Endothelial cell of umbilical vein (primary cell): ENCODE measurements around the gene CHRM4. TPM values are rescaled to one million over a fixed set of nuclear protein-coding genes. Genes with fewer than 3 reads are reported as not detected.
A peak's percentile ranks its signal among the peaks of the same experiment; 100 is the strongest.

Experiments used
- BruUV-seq: library from RNA; stranded (reverse); fragments of 400-500 nt; replicated peaks from 2 replicates; lab custom pipeline; 2021; lab: Mats Ljungman, UMichigan
- CTCF ChIA-PET: fragments of 300-600, 350-600 bp; sonication (Branson Sonifier 250); formaldehyde crosslinking; loops from one replicate; lab custom pipeline; 2021; ENCODE audit warnings: antibody characterized with exemption, inconsistent platforms; lab: Charles Lee
- POLR2A ChIA-PET: fragments of 300-600, 350-600 bp; sonication (Branson Sonifier 250); formaldehyde crosslinking; loops from one replicate; lab custom pipeline; 2021; ENCODE audit warnings: antibody characterized with exemption, inconsistent platforms; lab: Charles Lee
- DNase-seq: peaks from one replicate; pipeline ENCODE4 v3.0.0-alpha.2; 2011; ENCODE audit warnings: low read depth, low spot score
- FAIRE-seq: peaks from 2 replicates; lab custom pipeline; 2011; peaks lifted over from hg19 to GRCh38; lab: Jason Lieb, UNC
- H2AFZ ChIP-seq: 2 replicates; pipeline ENCODE4 v1.6.0; 2012; ENCODE audit warnings: low read depth, low read length, control low read depth, inconsistent platforms
- H3K27ac ChIP-seq: 2 replicates; pipeline ENCODE4 v1.5.1; 2011; ENCODE audit warnings: low read depth, mild to moderate bottlenecking, control low read depth, low read length, moderate library complexity; ENCODE audit not compliant: insufficient read depth
- H3K27me3 ChIP-seq, 2 experiments: 2 replicates each; pipeline versions ENCODE4 v1.6.0 to v1.6.1; 2011; ENCODE audit warnings: low read length in 2 of 2, mixed read lengths in 1 of 2; ENCODE audit not compliant: control insufficient read depth in 2 of 2, insufficient read depth in 2 of 2
- H3K36me3 ChIP-seq, 2 experiments: 2 replicates in 1 of 2; 3 replicates in 1 of 2; pipeline ENCODE4 v1.5.1; 2011; ENCODE audit warnings: low read length in 2 of 2, mild to moderate bottlenecking in 1 of 2, moderate library complexity in 1 of 2; ENCODE audit not compliant: control insufficient read depth in 2 of 2, insufficient read depth in 2 of 2; ENCODE audit errors: extremely low read depth in 1 of 2
- H3K4me1 ChIP-seq: 3 replicates; pipeline ENCODE4 v1.5.1; 2011; ENCODE audit warnings: mild to moderate bottlenecking, low read length; ENCODE audit not compliant: control insufficient read depth, insufficient read depth; ENCODE audit errors: extremely low read depth
- H3K4me2 ChIP-seq: 2 replicates; pipeline ENCODE4 v1.6.1; 2011; ENCODE audit warnings: low read length, control low read depth, mixed read lengths; ENCODE audit not compliant: insufficient read depth
- H3K4me3 ChIP-seq, 3 experiments: fragments of 200-600 bp in 1 of 3; sonication (generic), shearing (Covaris generic) in 1 of 3; replicated peaks in 1 of 3; 2 replicates each; pipeline ENCODE4 v1.5.1; 2011 to 2016; ENCODE audit warnings: control low read depth in 3 of 3, low read length in 3 of 3, mild to moderate bottlenecking in 2 of 3, inconsistent platforms in 1 of 3, low read depth in 1 of 3, moderate library complexity in 1 of 3; ENCODE audit not compliant: insufficient read depth in 1 of 3
- H3K79me2 ChIP-seq: 2 replicates; pipeline ENCODE4 v1.6.0; 2012; ENCODE audit warnings: low read length, inconsistent platforms; ENCODE audit not compliant: control insufficient read depth, insufficient read depth
- H3K9ac ChIP-seq: replicated peaks from 2 replicates; pipeline ENCODE3; 2011; ENCODE audit warnings: low read length, control low read depth; ENCODE audit not compliant: insufficient read depth; ENCODE audit errors: extremely low read depth
- H3K9me1 ChIP-seq: replicated peaks from 3 replicates; pipeline ENCODE4 v1.6.0; 2011; ENCODE audit warnings: mild to moderate bottlenecking, low read length; ENCODE audit not compliant: control insufficient read depth, insufficient read depth; ENCODE audit errors: extremely low read depth
- H3K9me3 ChIP-seq: replicated peaks from 2 replicates; pipeline ENCODE4 v1.5.1; 2012; ENCODE audit warnings: low read length, inconsistent platforms; ENCODE audit not compliant: control insufficient read depth, insufficient read depth
- H4K20me1 ChIP-seq: replicated peaks from 2 replicates; pipeline ENCODE3; 2011; ENCODE audit warnings: mild to moderate bottlenecking, low read length; ENCODE audit not compliant: control insufficient read depth, insufficient read depth; ENCODE audit errors: extremely low read depth
- MYC ChIP-seq: IDR thresholded peaks from one replicate; pipeline ENCODE4 v1.6.1; 2011; ENCODE audit warnings: mild to moderate bottlenecking, low read depth, low read length
- dilution Hi-C: fragments of 300-500 bp; cut with MboI; formaldehyde crosslinking; loops from one replicate; pipeline ENCODE4 v1.15.0; 2019; ENCODE audit warnings: low sequenced_read_pairs; ENCODE audit not compliant: extremely low pct_ligation_motif_present
- intact Hi-C: fragments of 100-400 bp; cut with micrococcal nuclease; formaldehyde crosslinking; loops from one replicate; pipeline ENCODE4 v1.10.0; 2022
- polyA plus RNA-seq, 4 experiments: library from polyadenylated mRNA; depleted of rRNA in 3 of 4; stranded (reverse) in 3 of 4; unstranded in 1 of 4; fragments of >200 nt; gene quantifications; 2 replicates each; pipeline versions ENCODE4 v1.2.1 to v1.2.3, GENCODE V29; 2011 to 2012; ENCODE audit warnings: missing spikeins in 1 of 4
- total RNA-seq: library from RNA; stranded (reverse); gene quantifications from 2 replicates; pipeline ENCODE4 v1.2.3, GENCODE V29; 2021
- TF ChIP-seq, protein P1 (sequence below), 2 donors: IDR thresholded peaks; 1 replicate in 1 of 2; 2 replicates in 1 of 2; pipeline ENCODE4 v1.5.1; 2011; ENCODE audit warnings: low read length in 2 of 2, mild to moderate bottlenecking in 2 of 2, moderate library complexity in 2 of 2, control low read depth in 1 of 2, inconsistent platforms in 1 of 2, low read depth in 1 of 2; ENCODE audit not compliant: insufficient read depth in 1 of 2; ENCODE audit errors: extremely low read depth in 1 of 2

Gene CHRM4
- total and polyA plus RNA-seq, 2 donors (not counting 3 experiments of a cell fraction or from before 2014, with no cell fraction given), result 0.04 to 0.22 TPM

DNA sequence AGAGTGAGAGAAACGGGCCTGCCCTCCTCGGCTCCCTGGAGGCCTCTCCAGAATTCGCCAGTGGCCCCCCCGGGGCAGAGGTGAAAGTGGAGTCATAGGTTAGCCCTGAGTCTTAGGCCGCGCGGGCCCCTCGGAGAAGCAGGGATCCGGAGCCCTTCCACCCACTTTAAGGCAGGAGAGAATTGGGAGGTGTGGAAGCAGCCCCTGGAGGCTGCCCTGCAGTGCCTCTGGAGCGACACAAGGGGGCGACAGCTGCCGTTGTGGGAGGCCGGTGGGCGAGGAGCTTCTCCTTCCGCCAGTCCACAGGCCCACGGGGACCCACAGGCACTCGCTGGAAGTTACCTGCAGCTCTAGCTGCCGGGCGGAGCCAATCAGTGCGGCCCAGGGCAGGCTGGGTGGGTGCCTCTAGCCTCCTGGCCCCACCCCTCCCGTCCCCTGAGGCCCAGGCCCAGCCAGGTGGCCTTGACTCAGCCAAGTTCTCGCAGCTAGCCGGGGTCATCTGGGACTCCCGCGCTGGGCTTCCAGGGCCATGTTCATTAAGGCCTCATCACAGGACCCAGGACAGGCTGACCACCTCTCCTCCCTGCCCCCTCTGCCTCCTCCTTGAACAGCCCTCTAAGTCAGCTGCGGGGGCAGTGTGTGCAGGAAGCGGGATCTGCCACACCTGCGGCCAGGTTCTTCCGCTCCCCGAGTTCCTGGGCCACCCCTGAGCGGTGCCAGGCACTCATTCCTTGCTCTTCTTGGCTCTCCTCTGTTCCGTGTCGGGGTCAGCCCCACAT, 39.3 kb downstream of the CHRM4 start:
- dilution Hi-C loops, result no loop called here
- H3K9ac ChIP-seq, result no peak overlapping the region
- peaks cover 4% of the 10 kb centered on the region for H4K20me1 ChIP-seq
- H2AFZ ChIP-seq, result no peak overlapping the region
- intact Hi-C loops, result loop anchor here (1.0 kb wide), 2 partner anchors 11 to 15 kb away; no protein-coding TSS in a partner anchor
- no peak for TF ChIP-seq MYC
- TF ChIP-seq, protein P1, sequence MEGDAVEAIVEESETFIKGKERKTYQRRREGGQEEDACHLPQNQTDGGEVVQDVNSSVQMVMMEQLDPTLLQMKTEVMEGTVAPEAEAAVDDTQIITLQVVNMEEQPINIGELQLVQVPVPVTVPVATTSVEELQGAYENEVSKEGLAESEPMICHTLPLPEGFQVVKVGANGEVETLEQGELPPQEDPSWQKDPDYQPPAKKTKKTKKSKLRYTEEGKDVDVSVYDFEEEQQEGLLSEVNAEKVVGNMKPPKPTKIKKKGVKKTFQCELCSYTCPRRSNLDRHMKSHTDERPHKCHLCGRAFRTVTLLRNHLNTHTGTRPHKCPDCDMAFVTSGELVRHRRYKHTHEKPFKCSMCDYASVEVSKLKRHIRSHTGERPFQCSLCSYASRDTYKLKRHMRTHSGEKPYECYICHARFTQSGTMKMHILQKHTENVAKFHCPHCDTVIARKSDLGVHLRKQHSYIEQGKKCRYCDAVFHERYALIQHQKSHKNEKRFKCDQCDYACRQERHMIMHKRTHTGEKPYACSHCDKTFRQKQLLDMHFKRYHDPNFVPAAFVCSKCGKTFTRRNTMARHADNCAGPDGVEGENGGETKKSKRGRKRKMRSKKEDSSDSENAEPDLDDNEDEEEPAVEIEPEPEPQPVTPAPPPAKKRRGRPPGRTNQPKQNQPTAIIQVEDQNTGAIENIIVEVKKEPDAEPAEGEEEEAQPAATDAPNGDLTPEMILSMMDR (IDR thresholded peaks at IDR 0.05; ENCODE audit: extremely low read depth in 1 of 2, insufficient read depth in 1 of 2, low read depth in 1 of 2, low read length in 2 of 2), result peak; percentile 89 to 93
- ChIA-PET CTCF (interaction anchor here (0.6 to 10.8 kb wide), 17 partner anchors 9 to 184 kb away, joined by 3 to 200 read pairs (median 4); partner anchors contain the start of genes CHRM4 and MDK), POLR2A (no interaction called here)
- H3K27me3 ChIP-seq, result no peaks in the 10 kb centered on the region
- no peaks in the 10 kb centered on the region for H3K9me1 ChIP-seq
- H3K4me1 ChIP-seq, result peaks cover 13% of the 10 kb centered on the region
- peak; percentile 30 for DNase-seq
- peaks cover 5 to 12% of the 10 kb centered on the region in 2 experiments for H3K36me3 ChIP-seq
- BruUV-seq, result no TSS peak
- H3K4me2 ChIP-seq, result no peak overlapping the region
- H3K27ac ChIP-seq, result no peak overlapping the region
- peaks cover 80% of the 10 kb centered on the region for H3K79me2 ChIP-seq
- H3K4me3 ChIP-seq, result no peak overlapping the region
- H3K9me3 ChIP-seq, result no peaks in the 10 kb centered on the region
- peak; percentile 54 for FAIRE-seq

DNA sequence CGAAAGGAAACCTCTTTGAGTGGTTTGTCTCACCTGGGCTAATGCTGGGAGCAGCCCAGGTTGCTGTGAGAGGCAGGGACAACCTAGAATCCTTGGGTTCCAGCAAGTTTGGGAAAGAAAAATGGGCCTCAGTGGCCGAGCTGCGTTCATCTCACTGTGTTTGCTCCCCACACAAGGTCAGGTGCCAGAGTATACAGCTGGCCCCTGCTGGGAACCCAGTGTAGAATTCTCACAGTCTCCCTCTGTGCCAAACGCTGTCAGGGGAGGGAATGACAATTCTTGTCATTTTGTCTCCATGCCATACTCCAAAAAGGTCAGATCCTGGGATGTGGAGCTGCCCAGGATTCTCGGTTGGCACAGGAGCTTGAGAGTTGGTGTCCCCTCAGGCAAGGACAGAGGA, 40.0 kb downstream of the CHRM4 start:
- dilution Hi-C loops (no loop called here), intact Hi-C loops (loop anchor here (1.0 kb wide), 2 partner anchors 12 to 16 kb away; no protein-coding TSS in a partner anchor)
- no peak overlapping the region for H3K4me2 ChIP-seq
- TF ChIP-seq MYC, result no peak
- no peak overlapping the region for H3K27ac ChIP-seq
- peaks cover 5 to 12% of the 10 kb centered on the region in 2 experiments for H3K36me3 ChIP-seq
- H3K9me3 ChIP-seq, result no peaks in the 10 kb centered on the region
- H3K79me2 ChIP-seq, result peaks cover 75% of the 10 kb centered on the region
- peaks cover 3% of the 10 kb centered on the region for H4K20me1 ChIP-seq
- no peaks in the 10 kb centered on the region for H3K27me3 ChIP-seq
- FAIRE-seq, result no peak
- peaks cover 17% of the 10 kb centered on the region for H3K4me1 ChIP-seq
- no TSS peak for BruUV-seq
- no peak for DNase-seq
- ChIA-PET CTCF (interaction anchor here (1.0 to 10.8 kb wide), 14 partner anchors 9 to 184 kb away, joined by 3 to 200 read pairs (median 5); partner anchors contain the start of genes CHRM4 and MDK), POLR2A (no interaction called here)
- H2AFZ ChIP-seq, result no peak overlapping the region
- H3K9me1 ChIP-seq, result no peaks in the 10 kb centered on the region
- H3K9ac ChIP-seq, result no peak overlapping the region
- H3K4me3 ChIP-seq, result no peak overlapping the region
